OCI-LY3 (cell line): Measurements from ENCODE around the gene STX2.

Experiments
- H2AFZ ChIP-seq: fragments of 200-600, 300-600 bp; shearing (Covaris generic); 2 replicates; pipeline ENCODE4 v1.6.0; 2014; ENCODE audit warnings: antibody characterized with exemption, low read depth, low read length
- H3K27ac ChIP-seq: fragments of 200-600, 300-600 bp; sonication (generic); 2 replicates; pipeline ENCODE4 v1.5.1; 2014; ENCODE audit warnings: mild to moderate bottlenecking, low read length, moderate library complexity, mixed read lengths
- H3K27me3 ChIP-seq: fragments of 200-600, 300-600 bp; sonication (generic); 2 replicates; pipeline ENCODE4 v1.6.1; 2014; ENCODE audit warnings: low read depth, low read length, mixed read lengths
- H3K36me3 ChIP-seq: fragments of 200-600, 300-600 bp; sonication (generic); replicated peaks from 2 replicates; pipeline ENCODE3; 2014; ENCODE audit warnings: low read depth, low read length, mixed read lengths
- H3K4me1 ChIP-seq: fragments of 300-600, 200-600 bp; sonication (generic); 2 replicates; pipeline ENCODE4 v1.6.1; 2014; ENCODE audit warnings: low read length, mixed read lengths
- H3K4me2 ChIP-seq: fragments of 200-600, 300-600 bp; sonication (generic); 2 replicates; pipeline ENCODE4 v1.6.1; 2014; ENCODE audit warnings: low read length, mixed read lengths
- H3K4me3 ChIP-seq: fragments of 300-600, 200-600 bp; sonication (generic); 2 replicates; pipeline ENCODE4 v1.5.1; 2014; ENCODE audit warnings: antibody characterized with exemption, mild to moderate bottlenecking, low read length, moderate library complexity
- H3K79me2 ChIP-seq: fragments of 300-600, 200-600 bp; shearing (Covaris generic); 2 replicates; pipeline ENCODE4 v1.6.1; 2014; ENCODE audit warnings: mild to moderate bottlenecking, low read length, mixed read lengths
- H3K9ac ChIP-seq: fragments of 300-600, 200-600 bp; shearing (Covaris generic); 2 replicates; pipeline ENCODE4 v1.6.0; 2014; ENCODE audit warnings: mild to moderate bottlenecking, low read length, moderate library complexity
- H3K9me3 ChIP-seq: fragments of 200-600, 300-600 bp; shearing (Covaris generic); 2 replicates; pipeline ENCODE4 v1.6.1; 2014; ENCODE audit warnings: low read length, mixed read lengths; ENCODE audit not compliant: insufficient read depth
- H4K20me1 ChIP-seq: fragments of 200-600, 300-600 bp; sonication (generic); 2 replicates; pipeline ENCODE4 v1.6.1; 2016; ENCODE audit warnings: low read length, mixed read lengths; ENCODE audit not compliant: insufficient read depth
- CTCF ChIP-seq: fragments of 200-600, 300-600 bp; sonication (generic); IDR thresholded peaks from 2 replicates; pipeline ENCODE4 v1.5.1; 2014; ENCODE audit warnings: antibody characterized with exemption, low read length, low read depth
- EZH2phosphoT487 ChIP-seq: fragments of 200-600 bp; shearing (Covaris generic); IDR thresholded peaks from 2 replicates; pipeline ENCODE4 v1.6.1; 2018; ENCODE audit warnings: antibody characterized with exemption, mixed run types, low read depth

The STX2 gene

GRCh38 chr12:130803702-130804101 is 35.3 kb downstream of the STX2 start:
- TF ChIP-seq EZH2phosphoT487 (no peak), CTCF (no peak)
- Histone ChIP-seq H3K36me3 (peaks cover 27% of the 10 kb centered on the region), H3K4me2 (no peak overlapping the region), H4K20me1 (no peaks in the 10 kb centered on the region), H3K4me3 (no peak overlapping the region), H3K79me2 (no peaks in the 10 kb centered on the region), H2AFZ (no peak overlapping the region), H3K4me1 (no peaks in the 10 kb centered on the region), H3K27me3 (no peaks in the 10 kb centered on the region), H3K9ac (no peak overlapping the region), H3K9me3 (no peaks in the 10 kb centered on the region), H3K27ac (no peak overlapping the region)

GRCh38 chr12:130800312-130800711 is 38.7 kb downstream of the STX2 start:
- Histone ChIP-seq H3K4me3 (no peak overlapping the region), H3K4me2 (no peak overlapping the region), H3K36me3 (peaks cover 21% of the 10 kb centered on the region), H3K79me2 (no peaks in the 10 kb centered on the region), H3K27ac (no peak overlapping the region), H2AFZ (no peak overlapping the region), H3K9ac (no peak overlapping the region), H3K27me3 (no peaks in the 10 kb centered on the region), H4K20me1 (no peaks in the 10 kb centered on the region), H3K9me3 (no peaks in the 10 kb centered on the region), H3K4me1 (no peaks in the 10 kb centered on the region)
- no peak for TF ChIP-seq EZH2phosphoT487
- TF ChIP-seq CTCF, result no peak

- TF ChIP-seq CTCF (no peak), EZH2phosphoT487 (no peak)
- H3K27me3 ChIP-seq, result no peaks in the 10 kb centered on the region
- H4K20me1 ChIP-seq, result no peaks in the 10 kb centered on the region
- no peak overlapping the region for H3K9ac ChIP-seq
- no peak overlapping the region for H3K27ac ChIP-seq
- H3K36me3 ChIP-seq, result peaks cover 21% of the 10 kb centered on the region
- H2AFZ ChIP-seq, result no peak overlapping the region
- no peaks in the 10 kb centered on the region for H3K4me1 ChIP-seq
- H3K79me2 ChIP-seq, result no peaks in the 10 kb centered on the region
- no peak overlapping the region for H3K4me2 ChIP-seq
- no peak overlapping the region for H3K4me3 ChIP-seq
- no peaks in the 10 kb centered on the region for H3K9me3 ChIP-seq
Observed at GRCh38 chr12:130799051-130799450, 40.0 kb downstream of the STX2 start.

- Histone ChIP-seq H3K4me3 (no peak overlapping the region), H3K36me3 (peaks cover 15% of the 10 kb centered on the region), H3K4me2 (no peak overlapping the region), H3K4me1 (no peaks in the 10 kb centered on the region), H3K9me3 (no peaks in the 10 kb centered on the region), H4K20me1 (no peaks in the 10 kb centered on the region), H3K79me2 (no peaks in the 10 kb centered on the region), H3K27me3 (no peaks in the 10 kb centered on the region), H3K27ac (no peak overlapping the region), H3K9ac (no peak overlapping the region), H2AFZ (no peak overlapping the region)
- TF ChIP-seq EZH2phosphoT487 (no peak), CTCF (no peak)
Observed at GRCh38 chr12:130796985-130797686, 41.9 kb downstream of the STX2 start.
